Kidney glomerular epithelial cell (primary cell): Measurements from ENCODE around the gene TMC8.
"Not testable (repeated sequence)": the region's sequence is repeated elsewhere in the genome, so short reads cannot be mapped to it uniquely, and the experiment has no call there.

ENCODE experiments used
- DNase-seq: peaks from one replicate; lab custom pipeline; 2025; lab: John Stamatoyannopoulos, UW

TMC8 gene

GRCh38 chr17:78154903-78155811 lies 24.6 kb downstream of the TMC8 start:
- DNase-seq = peak; percentile 8

DNA sequence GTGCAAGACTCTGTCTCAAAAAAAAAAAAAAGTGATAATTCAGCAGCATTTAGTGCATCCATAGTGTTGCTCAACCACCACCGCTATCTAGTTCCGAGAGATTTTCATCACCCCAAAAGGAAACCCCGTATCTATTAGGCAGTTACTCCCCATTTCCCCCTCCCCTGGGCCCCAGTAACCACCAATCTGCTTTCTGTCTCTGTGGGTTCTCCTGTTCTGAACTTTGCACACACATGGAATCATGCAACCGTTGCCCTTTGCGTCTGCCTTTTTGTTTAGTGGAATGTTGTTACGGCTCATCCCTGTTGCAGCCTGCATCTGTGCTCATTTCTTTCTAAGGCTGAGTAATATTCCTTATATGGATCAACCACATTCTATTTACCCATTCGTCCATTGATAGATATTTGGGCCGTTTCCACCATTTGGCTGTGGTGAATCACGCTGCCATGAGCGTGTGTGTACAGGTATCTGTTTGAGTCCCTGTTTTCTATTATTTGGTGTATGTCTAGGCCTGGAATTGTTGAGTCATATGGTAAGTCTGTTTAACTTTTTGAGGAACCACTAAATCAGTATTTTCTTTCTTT lies 29.1 kb downstream of the TMC8 start:
- no peak for DNase-seq

DNA sequence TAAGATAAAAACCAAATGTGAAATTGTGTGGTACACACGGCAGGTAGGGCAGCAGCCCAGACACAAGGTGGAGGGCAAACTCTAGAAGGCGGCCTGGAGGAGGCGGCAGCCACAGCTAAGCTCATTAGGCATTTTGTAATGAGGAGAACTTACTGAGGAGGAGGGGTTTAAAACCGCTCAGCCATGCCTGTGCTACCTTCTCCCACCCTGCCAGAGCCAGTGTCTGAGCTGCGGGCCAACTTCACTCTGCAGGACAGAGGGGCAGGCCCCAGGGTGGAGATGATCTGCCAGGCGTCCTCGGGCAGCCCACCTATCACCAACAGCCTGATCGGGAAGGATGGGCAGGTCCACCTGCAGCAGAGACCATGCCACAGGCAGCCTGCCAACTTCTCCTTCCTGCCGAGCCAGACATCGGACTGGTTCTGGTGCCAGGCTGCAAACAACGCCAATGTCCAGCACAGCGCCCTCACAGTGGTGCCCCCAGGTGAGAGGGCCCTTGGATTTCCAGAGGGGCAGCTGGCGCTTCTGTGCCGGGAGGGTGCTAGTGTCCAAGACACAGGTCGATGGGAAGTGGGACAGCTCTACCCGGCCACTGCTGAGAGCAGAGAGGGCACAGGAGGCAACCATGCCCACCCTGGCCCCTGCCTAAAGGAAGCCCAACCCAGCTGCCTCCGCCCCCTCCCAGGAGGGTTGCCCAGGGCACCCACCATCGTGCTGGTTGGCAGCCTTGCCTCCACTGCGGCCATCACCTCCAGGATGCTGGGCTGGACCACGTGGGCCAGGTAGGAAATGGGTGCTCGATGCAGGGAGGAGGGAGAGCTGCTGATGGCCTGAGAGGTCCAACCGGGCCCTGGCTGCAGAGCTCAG lies 33.5 kb downstream of the TMC8 start:
- DNase-seq = no peak

DNA sequence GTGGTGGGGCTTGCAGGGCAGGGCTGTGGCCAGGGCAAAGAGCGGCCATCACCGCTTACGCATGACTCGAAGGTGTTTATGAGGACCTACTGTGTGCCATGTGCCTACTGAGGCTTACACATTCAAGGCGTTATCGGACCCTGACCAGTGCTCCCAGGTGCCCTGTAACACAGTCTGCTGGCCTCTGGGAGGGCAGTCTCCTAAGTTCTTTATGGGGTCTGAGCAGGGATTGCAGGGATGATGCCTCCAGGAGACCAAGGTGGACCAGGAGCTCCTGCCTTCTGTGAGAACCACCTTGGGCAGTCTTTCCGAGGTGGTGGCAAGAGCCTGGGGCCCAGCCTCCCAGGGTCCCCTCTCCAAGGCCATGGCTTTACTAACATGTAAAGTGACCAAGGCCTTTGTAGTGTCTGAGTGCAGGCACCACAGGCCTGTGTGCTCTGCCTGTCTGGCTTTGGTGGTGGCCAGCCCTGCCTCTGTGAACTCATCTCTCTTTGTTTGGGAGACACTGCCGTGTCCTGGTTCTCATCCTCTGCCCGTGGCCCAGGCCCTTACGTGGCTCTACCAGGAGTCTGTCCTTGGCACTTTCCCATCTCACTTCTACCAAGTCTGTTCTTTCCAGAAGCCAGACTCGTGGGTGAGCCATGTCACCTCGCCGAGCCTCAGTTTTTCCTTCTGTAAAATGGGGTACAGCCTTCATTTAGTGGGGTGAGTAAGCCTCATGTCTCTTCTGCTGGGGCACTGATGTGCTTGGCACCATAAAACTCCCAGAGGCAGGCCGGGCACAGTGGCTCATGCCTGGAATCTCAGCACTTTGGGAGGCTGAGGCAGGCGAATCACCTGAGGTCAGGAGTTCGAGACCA lies 34.4 kb downstream of the TMC8 start:
- DNase-seq = no peak

- no peak for DNase-seq
Observed at GRCh38 chr17:78166416-78166815, 35.8 kb downstream of the TMC8 start.

DNA sequence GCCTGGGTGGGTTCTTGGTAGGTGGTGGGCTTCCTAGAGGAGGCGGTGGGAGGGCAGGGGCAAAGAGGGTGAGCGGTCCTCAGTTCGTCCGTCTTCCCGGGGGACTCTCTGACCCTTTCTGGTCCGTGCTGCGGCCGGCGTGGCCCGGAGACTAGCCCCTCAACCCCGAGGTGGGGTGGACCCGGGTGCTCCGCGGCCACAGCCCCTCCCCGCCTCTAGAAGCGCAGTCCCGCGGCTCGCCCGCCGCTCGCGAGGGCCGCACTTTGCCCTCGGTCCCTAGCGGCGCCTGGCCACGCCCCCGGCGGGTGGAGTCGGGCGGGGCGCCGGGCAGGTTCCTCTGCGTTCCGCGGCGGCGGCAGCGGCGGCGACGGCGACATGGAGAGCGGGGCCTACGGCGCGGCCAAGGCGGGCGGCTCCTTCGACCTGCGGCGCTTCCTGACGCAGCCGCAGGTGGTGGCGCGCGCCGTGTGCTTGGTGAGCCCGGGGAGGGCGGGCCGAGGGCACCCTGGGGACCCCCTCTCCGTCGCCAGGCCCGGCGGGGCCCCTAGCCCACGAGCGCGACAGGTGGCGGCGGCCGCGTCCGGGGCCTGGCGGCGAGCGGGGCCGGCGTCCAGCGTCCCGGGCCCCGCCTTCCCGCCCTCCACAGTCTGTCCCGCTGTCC lies 37.8 kb downstream of the TMC8 start, which contains the start of gene SYNGR2:
Gene SYNGR2, plus strand, starts transcription at position 340 of the 661 bp plus-strand sequence. Its CDS starts 36 bp downstream, at position 376.
- DNase-seq = peak; percentile 51

DNA sequence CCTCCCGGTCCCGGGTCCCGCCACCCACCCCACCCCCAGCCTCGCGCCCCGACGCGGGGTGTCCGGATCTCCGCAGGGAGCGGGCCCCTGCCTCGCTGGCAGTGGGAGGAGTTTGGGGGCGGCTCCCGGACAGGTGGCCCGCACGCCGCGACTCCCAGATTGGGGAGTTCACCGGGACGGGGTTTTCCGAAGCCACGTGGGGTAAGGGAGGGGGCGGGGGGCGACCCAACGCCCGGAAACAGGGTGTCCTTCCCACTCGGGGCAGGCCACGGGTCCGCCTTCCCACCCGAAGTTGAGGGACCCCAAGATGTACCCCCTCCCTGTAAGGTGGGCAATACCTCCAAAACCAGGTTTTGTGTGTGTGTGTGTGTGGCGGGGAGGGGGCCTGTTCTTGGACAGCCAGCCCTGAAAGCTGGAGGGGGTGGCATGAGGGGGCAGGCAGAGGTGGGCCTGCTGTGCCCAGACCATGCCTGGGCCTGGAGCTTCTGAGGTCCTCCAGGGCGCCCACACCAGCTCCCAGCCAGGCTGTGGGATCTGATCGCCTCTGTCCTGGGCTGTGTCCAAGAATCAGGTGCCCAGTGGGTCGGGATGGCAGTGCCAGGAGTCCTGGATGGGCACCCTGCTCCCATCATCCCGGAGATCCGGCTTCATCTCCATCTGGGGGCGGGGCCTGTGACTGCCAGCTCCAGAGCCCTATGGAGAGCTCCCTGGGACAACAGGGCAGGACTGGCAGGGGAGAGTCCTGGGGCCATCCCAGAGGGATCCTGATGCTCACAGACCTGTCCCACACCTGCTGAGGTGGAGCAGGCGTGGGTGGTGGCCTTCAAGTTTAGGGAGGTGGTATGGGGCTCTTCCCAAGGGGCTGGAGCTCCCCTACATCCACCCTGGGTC lies 38.6 kb downstream of the TMC8 start:
- DNase-seq = peak; percentile 40

DNA sequence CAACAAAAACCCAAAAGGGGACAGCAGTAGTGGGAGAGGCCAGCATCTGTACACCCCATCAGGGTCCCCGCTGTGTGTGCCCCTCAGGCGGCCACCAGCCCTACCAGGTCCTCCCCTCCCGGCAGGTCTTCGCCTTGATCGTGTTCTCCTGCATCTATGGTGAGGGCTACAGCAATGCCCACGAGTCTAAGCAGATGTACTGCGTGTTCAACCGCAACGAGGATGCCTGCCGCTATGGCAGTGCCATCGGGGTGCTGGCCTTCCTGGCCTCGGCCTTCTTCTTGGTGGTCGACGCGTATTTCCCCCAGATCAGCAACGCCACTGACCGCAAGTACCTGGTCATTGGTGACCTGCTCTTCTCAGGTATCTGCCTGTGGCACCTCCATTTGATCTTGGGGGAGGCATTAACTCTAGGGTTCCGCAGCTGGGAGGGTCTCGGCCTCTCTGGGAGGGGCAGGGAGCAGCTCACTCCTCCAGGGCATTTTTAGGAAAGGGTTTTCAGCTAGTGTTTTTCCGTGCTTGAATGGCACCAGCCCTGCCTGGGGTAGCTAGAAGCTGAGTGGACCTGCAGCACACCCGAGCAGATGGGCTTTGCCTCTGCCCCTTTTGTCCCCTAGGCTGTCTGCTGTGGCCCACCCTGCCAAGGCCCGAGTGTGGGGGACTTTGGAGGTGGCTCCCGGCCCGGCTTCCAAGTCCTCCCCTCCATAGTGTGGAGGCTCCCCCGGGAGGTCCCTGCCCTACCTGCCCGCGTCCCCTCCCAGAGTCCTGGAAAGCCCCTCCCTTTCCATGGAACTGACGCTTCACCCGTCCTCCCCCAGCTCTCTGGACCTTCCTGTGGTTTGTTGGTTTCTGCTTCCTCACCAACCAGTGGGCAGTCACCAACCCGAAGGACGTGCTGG lies 40.4 kb downstream of the TMC8 start:
- no peak for DNase-seq

DNA sequence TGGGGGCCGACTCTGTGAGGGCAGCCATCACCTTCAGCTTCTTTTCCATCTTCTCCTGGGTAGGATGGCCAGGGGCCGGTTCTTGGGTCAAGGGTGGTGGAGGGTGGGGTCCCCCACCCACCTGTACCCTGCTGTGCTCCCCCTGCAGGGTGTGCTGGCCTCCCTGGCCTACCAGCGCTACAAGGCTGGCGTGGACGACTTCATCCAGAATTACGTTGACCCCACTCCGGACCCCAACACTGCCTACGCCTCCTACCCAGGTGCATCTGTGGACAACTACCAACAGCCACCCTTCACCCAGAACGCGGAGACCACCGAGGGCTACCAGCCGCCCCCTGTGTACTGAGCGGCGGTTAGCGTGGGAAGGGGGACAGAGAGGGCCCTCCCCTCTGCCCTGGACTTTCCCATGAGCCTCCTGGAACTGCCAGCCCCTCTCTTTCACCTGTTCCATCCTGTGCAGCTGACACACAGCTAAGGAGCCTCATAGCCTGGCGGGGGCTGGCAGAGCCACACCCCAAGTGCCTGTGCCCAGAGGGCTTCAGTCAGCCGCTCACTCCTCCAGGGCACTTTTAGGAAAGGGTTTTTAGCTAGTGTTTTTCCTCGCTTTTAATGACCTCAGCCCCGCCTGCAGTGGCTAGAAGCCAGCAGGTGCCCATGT lies 41.1 kb downstream of the TMC8 start:
- not testable (repeated sequence) for DNase-seq

DNA sequence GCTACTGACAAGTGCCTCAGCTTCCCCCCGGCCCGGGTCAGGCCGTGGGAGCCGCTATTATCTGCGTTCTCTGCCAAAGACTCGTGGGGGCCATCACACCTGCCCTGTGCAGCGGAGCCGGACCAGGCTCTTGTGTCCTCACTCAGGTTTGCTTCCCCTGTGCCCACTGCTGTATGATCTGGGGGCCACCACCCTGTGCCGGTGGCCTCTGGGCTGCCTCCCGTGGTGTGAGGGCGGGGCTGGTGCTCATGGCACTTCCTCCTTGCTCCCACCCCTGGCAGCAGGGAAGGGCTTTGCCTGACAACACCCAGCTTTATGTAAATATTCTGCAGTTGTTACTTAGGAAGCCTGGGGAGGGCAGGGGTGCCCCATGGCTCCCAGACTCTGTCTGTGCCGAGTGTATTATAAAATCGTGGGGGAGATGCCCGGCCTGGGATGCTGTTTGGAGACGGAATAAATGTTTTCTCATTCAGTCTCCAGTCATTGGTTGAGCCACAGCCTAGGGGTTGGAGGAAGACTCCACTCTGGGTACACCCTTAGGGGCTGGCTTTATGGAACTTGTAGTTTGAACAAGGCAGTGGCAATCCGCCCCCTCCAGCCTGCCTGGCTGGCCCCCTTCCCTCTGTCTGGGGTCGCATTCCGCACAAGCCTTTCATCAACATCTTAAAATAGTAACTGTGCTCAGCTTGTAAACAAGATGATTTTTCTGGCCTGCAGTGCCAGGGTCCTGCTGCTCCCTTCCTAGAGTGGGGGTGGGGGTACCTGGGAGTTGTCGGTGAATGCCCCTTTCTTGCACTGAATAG lies 41.9 kb downstream of the TMC8 start:
- DNase-seq = no peak

DNA sequence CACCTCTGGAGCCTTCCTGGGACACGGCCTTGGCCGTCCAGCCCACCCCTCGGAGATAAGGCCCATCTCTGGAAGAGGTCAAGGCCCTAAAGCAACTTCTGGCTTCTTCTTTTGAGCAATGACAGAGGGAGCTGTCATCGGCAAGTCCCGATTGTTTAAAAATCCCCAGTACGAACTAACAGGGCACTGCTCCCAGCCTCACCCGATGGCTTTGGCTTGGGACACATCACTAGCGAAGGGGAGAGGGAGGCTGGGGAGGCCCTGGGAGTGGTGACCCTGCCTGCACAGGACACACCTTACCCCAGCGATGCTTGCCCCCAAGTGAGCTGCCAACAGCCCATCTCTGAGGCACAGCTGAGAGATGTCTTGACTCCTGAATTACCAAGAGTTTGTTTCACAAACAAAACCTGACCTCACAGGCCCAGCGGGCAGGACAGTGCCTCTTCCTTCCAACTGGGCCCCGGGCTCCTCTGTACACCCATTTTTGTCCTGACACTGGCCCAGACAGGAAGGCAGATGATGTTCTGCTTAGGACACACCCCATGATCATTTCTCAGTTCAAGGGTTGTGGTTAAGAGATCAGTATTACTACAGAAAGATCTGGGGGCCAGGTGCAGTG lies 42.6 kb downstream of the TMC8 start:
- no peak for DNase-seq

- DNase-seq = no peak
Observed at GRCh38 chr17:78174346-78174869, 43.8 kb downstream of the TMC8 start.

- no peak for DNase-seq
Observed at GRCh38 chr17:78174870-78175642, 44.5 kb downstream of the TMC8 start.

DNA sequence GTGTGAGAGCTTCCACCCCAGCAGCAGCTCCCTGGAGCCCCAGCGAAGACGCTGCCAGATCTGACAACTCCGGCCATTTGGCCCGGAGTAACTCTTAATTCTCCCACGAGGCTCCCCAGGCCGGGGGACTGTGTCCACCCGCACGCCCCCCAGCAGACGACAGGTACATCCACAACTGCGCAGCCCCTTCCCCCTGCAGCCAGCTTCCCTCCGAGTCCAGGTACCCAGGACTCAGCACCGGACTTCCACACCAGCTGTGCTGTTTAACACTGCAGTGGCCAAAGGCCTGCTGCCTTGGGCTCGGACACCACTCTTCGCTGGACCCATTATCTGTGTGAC lies 45.0 kb downstream of the TMC8 start:
- DNase-seq = no peak

DNA sequence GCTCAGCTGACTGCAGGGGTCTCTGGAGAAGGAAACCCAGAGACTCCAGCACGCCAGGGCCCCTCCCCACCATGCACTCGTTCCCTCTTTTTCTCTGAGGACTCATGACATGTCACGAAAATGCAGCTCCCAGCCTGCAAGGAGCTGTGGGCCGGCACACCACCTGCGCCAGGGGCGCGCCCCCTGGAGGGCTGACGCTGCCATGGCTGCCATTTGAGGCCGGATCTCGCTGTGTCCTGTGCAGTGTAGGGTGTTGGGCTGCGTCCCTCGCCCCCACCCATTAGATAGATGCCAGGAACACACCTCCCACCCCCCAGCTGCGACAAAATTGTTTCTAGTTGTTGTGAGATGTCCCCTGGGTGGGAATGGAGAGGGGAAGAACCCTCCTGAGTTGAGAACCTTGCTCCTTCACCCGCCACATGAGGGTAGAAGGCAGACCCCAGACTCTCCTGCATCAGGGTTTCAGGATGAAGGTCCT lies 46.0 kb downstream of the TMC8 start:
- peak; percentile 28 for DNase-seq

DNA sequence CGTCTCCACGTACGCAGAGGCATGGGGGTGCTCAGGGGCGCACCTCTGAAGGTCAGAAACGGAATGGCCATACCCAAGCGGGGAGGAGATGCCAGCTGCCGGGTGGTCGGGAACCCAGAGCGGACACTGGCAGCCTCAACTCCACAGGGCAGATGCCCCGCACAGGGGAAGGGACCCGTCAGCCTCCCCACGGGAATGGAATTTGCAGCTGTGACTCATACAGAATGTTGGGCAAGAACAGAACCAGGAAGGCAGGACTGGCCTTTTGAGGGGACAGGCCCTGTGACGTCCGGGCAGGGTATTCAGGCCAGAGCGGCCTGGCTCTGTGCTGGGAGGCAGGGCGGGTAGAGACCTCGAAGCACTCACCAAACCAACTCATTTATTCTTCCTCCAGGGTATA lies 48.8 kb downstream of the TMC8 start:
- no peak for DNase-seq
